Endometrial microvascular endothelial cells (primary cell): ENCODE measurements around the gene SEMA3G. TPM values are rescaled to one million over a fixed set of nuclear protein-coding genes. Genes with fewer than 3 reads are reported as not detected.

Experiments
- in situ Hi-C: cut with HindIII; loops from 2 replicates; pipeline ENCODE4 v1.10.0; 2017; ENCODE audit warnings: low sequenced_read_pairs, low pct_unique_long_range_greater_than_20kb; ENCODE audit errors: inconsistent ontology term
- total RNA-seq: library from RNA; depleted of rRNA; stranded (reverse); fragments of >200 nt; gene quantifications from one replicate; pipeline ENCODE4 v1.2.3, GENCODE V29; 2015; ENCODE audit errors: inconsistent ontology term

Gene SEMA3G
- 2.2 TPM for total RNA-seq

DNA sequence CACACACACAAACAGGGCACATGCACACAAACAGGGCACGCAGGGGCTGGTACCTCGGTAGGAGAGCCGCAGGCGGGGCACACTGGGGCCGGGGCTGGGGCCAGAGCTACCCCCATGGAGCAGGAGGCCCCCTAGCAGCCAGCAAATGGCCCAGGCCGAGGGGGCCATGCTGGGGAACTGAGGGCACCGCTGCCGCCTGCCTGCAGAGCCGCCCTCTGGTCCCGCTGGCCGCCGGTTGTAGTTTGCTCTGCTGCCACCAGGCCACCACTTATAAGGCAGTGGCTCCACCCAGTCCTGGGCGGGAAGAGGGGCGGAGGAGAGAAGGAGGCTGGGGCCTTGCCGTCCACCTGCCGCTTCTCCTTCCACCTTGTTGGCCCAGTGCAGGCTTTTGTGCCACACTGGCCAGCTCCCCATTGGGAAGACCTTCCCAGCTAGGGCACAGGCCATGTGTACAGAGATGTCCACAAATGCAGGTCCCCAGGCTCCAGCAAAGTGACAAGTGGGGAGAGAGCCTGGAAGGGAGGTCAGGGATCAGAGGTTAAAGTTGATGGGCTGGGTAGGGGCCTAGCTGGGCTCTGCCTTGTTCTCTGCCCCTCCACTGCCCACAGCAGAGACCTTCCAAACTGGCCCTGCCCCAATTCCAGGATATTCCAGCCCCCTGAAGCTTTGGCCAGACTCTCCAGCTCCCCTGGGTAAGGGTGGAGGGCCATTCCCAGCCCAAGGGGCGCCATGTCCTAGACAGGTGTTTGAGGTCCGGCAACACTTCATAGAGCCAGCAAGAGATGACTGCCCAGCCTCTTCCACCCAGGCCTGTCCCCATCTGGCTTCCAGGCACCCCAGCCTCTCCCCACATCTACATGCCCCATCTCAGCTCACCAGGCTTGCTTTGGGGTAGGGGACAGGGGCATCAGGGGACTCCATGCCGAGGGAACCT, at the start of gene SEMA3G:
Gene SEMA3G, minus strand, starts transcription at position 244 of the 934 bp plus-strand sequence. Its CDS starts 76 bp downstream, at position 168.
- in situ Hi-C loops: no loop called here

GRCh38 chr3:52494445-52494844, 49.5 kb upstream of the SEMA3G start:
- in situ Hi-C loops: no loop called here

GRCh38 chr3:52493232-52494017, 48.5 kb upstream of the SEMA3G start:
- in situ Hi-C loops: no loop called here

GRCh38 chr3:52492059-52492458, 47.2 kb upstream of the SEMA3G start:
- in situ Hi-C loops: no loop called here

- in situ Hi-C loops: no loop called here
These were observed 46.1 kb upstream of the SEMA3G start for GRCh38 chr3:52490939-52491526.

DNA sequence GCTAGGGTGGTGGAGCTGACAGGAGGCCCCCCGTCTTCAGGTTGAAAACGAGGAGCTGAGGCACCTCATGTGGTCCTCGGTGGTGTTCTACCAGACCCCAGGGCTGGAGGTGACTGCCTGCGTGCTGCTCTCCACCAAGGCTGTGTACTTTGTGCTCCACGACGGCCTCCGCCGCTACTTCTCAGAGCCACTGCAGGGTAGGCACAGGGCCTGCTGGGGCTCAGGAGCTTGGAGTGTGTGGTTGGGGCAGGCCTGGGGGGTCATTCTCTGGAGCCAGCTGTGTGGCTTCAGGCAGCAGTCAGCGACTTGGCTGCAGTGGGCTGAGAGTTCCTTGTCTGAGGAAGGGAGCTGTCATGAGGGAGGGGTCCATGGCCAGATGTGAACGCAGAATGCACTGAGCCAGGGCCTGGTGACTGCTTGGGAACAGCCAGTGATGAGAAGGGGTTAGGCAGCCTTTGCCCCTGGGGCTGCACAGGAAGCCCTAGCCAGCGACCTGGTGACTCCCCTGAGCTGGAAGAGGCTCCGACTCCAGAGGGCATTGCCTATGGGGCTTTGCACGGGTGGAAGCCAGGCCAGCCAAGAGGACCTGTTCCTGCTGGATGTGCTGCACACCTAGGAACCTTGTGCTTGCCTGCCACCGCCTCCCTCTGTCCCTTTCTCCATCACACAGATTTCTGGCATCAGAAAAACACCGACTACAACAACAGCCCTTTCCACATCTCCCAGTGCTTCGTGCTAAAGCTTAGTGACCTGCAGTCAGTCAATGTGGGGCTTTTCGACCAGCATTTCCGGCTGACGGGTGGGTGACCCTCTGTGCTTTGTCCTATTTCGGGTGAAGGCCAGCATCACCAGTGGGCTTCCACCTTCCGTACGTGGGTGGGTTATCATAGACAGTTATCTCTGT, 45.4 kb upstream of the SEMA3G start:
- in situ Hi-C loops: no loop called here

DNA sequence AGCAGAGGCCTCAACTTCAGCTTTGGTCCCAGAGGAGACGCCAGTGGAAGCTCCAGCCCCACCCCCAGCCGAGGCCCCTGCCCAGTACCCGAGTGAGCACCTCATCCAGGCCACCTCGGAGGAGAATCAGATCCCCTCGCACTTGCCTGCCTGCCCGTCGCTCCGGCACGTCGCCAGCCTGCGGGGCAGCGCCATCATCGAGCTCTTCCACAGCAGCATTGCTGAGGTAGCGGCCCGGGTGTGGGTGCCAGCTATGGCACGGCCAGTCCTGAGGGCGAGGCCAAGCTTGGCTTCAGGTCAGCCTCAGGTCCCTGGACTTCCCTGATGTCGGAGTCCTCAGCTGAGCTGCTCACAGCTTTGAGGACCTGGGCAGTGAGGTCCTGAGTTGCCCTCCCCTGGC, 44.5 kb upstream of the SEMA3G start:
- in situ Hi-C loops: no loop called here

GRCh38 chr3:52488746-52489145, 43.8 kb upstream of the SEMA3G start:
- in situ Hi-C loops: no loop called here

DNA sequence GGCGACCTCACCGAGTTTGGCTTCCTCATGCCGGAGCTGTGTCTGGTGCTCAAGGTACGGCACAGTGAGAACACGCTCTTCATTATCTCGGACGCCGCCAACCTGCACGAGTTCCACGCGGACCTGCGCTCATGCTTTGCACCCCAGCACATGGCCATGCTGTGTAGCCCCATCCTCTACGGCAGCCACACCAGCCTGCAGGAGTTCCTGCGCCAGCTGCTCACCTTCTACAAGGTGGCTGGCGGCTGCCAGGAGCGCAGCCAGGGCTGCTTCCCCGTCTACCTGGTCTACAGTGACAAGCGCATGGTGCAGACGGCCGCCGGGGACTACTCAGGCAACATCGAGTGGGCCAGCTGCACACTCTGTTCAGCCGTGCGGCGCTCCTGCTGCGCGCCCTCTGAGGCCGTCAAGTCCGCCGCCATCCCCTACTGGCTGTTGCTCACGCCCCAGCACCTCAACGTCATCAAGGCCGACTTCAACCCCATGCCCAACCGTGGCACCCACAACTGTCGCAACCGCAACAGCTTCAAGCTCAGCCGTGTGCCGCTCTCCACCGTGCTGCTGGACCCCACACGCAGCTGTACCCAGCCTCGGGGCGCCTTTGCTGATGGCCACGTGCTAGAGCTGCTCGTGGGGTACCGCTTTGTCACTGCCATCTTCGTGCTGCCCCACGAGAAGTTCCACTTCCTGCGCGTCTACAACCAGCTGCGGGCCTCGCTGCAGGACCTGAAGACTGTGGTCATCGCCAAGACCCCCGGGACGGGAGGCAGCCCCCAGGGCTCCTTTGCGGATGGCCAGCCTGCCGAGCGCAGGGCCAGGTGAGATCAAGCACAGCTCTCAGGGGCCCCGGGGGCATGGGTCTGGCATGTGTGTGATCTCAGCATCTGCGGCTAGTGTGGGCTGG, 43.1 kb upstream of the SEMA3G start:
- in situ Hi-C loops: no loop called here

GRCh38 chr3:52487050-52487787, 42.3 kb upstream of the SEMA3G start:
- in situ Hi-C loops: no loop called here

- in situ Hi-C loops: no loop called here
These were observed 40.0 kb upstream of the SEMA3G start for GRCh38 chr3:52484680-52485461.

DNA sequence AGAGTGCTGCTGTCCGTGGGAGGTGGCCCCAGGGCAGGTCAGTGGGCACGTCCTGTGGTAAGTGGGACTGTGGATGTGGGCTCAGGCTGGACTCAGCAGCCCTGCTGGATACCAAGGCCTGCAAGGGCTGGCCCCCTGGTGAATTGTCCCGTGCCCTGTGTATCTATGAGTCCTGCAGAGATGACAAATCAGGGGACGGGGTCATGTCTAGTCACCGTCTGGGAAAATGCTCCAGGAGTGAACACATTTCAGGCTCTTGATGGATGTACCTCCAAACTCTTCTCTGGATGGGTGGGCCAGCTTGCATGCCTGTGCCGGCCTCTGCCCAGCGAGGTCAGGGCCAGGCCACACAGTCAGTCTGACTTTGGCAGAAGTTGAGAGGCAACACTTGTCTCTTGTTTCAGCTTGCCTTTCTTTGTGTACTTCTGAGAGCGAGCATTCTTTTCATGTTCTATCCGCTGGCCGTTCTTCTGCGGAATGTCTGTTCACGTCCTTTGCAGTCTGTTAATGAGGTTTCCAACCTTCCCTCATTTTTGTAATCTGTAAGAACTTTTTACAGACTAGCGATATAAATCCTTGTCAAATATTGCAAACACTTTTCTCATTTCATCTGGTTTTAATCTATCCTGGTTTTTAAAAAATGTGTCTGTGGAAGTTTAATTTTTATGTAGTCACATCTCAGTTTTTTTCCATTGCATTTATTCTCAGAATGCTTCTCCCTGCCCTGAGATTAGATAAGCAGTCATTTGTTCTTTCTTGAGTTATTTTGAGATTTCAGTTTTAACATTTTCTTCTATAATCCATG, 38.9 kb upstream of the SEMA3G start:
- in situ Hi-C loops: no loop called here

DNA sequence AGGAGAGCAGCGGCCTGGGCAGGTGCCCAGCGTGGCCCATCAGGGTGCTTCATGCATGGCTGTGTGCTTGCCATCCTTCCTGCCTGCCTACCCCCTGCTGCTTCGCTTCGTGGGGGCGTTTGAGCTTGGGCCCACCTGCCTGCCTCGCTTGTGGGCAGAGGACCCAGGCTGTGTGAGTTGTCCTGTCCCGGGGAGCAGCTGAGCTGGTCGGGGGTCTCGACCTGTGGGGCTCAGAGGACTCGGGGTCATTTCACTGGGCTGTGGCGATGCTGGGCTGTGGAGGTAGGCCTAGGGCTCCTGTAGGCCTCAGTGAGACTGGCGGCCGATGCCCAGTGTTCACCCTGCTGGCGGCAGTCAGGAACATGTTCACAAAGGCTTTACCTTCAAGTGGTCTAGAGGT, 38.2 kb upstream of the SEMA3G start:
- in situ Hi-C loops: no loop called here

DNA sequence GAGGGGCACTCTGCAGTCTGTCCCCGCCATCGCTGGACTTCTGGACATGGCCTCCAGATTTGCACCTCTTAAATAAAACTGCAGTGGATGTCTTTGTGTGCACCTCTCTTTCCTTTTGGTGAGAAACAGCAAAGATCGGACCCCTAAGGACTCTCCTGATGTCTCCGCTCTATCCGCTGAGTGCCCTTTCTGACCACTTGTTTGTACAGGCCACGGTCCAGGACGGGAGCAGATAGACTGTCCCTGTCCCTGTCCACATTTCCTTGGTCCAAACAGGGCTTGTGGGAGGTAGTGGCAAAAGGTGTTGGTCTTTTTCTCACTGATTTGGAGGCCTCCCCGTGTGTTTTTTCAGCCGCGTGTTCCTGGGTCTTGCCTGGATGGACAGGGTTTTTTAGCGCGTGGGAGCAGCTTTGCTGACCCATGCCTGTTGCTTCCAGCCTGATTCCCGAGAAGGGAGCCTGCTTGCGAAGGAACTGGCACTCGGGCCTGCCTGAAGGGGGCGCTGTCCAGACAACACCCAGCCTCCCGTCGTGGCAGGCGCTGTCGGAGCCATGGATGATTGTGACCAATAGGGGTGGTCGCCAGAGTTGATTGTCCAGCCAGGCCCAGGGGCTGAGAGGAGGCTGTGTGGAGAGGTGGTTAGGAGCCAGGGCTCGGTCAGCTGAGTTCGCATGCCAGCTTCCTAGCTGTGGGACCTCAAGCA, 37.1 kb upstream of the SEMA3G start:
- in situ Hi-C loops: no loop called here
